HCT116 (cell line): ENCODE results near the gene DLK1.

Source experiments
- CEBPB ChIP-seq: IDR thresholded peaks from 2 replicates; pipeline ENCODE4 v1.6.1; 2012; ENCODE audit warnings: low read depth
- ELF1 ChIP-seq: IDR thresholded peaks from 2 replicates; pipeline ENCODE4 v1.6.1; 2012; ENCODE audit warnings: low read depth, borderline replicate concordance
- EZH2 ChIP-seq: fragments of 200-600 bp; sonication (generic); IDR thresholded peaks from 2 replicates; pipeline ENCODE4 v1.6.1; 2017; ENCODE audit warnings: antibody characterized with exemption, mixed run types
- EZH2phosphoT487 ChIP-seq: fragments of 200-600 bp; IDR thresholded peaks from 2 replicates; pipeline ENCODE4 v1.6.1; 2018; ENCODE audit warnings: antibody characterized with exemption, borderline replicate concordance
- JUND ChIP-seq: IDR thresholded peaks from 2 replicates; pipeline ENCODE4 v1.6.1; 2012
- POLR2A ChIP-seq: IDR thresholded peaks from 2 replicates; pipeline ENCODE4 v1.7.0; 2011; ENCODE audit warnings: borderline replicate concordance; ENCODE audit not compliant: insufficient read depth, insufficient read length; ENCODE audit errors: extremely low read depth
- POLR2AphosphoS5 ChIP-seq: IDR thresholded peaks from 2 replicates; pipeline ENCODE4 v1.6.1; 2011; ENCODE audit warnings: mild to moderate bottlenecking, low read depth, low read length, moderate library complexity
- RAD21 ChIP-seq: IDR thresholded peaks from 2 replicates; pipeline ENCODE4 v1.6.1; 2012; ENCODE audit warnings: low read depth, mild to moderate bottlenecking
- SRF ChIP-seq: IDR thresholded peaks from 2 replicates; pipeline ENCODE4 v1.6.1; 2012; ENCODE audit warnings: low read depth
- TCF7L2 ChIP-seq: IDR thresholded peaks from 2 replicates; pipeline ENCODE4 v1.7.0; 2011; ENCODE audit warnings: borderline replicate concordance, inconsistent platforms; ENCODE audit not compliant: insufficient read depth, insufficient read length; ENCODE audit errors: extremely low read depth
- YY1 ChIP-seq: IDR thresholded peaks from 2 replicates; pipeline ENCODE4 v1.6.1; 2011; ENCODE audit warnings: low read length, low read depth, moderate library complexity, mild to moderate bottlenecking; ENCODE audit not compliant: insufficient replicate concordance; ENCODE audit errors: extremely low read depth
- ZFX ChIP-seq: fragments of 450-650 bp; IDR thresholded peaks from 2 replicates; pipeline ENCODE4 v1.6.1; 2017
- TF ChIP-seq, protein P1 (sequence below), 3 experiments: fragments of 200-600 bp in 1 of 3; sonication (generic) in 1 of 3; IDR thresholded peaks in 2 of 3; conservative IDR thresholded peaks in 1 of 3; 2 replicates each; pipeline ENCODE4 v1.5.1; 2012 to 2017; ENCODE audit warnings: low read depth in 2 of 3, low read length in 2 of 3, antibody characterized with exemption in 1 of 3, borderline replicate concordance in 1 of 3, control low read depth in 1 of 3, mild to moderate bottlenecking in 1 of 3, mixed read lengths in 1 of 3, mixed run types in 1 of 3, moderate library complexity in 1 of 3; ENCODE audit not compliant: insufficient read depth in 1 of 3
- TF ChIP-seq, protein P2 (sequence below): IDR thresholded peaks from 2 replicates; pipeline ENCODE4 v1.6.1; 2012

DNA sequence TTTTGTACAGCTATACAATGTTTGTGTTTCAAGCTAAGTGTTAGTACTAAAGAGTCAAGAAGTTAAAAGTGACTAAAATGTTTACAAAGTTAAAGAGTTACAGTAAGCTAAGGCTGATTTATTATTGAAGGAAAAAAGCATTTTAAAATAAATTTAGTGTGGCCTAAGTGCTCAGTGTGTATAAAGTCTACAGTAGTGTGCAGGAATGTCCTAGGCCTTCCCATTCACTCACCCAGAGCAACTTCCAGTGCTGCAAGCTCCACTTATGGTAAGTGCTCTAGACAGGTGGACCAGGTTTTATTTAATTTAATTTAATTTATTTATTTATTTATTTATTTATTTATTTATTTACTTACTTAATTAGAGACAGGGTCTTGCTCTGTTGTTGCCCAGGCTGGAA is 19.6 kb downstream of the DLK1 start:
- TF ChIP-seq, protein P1, sequence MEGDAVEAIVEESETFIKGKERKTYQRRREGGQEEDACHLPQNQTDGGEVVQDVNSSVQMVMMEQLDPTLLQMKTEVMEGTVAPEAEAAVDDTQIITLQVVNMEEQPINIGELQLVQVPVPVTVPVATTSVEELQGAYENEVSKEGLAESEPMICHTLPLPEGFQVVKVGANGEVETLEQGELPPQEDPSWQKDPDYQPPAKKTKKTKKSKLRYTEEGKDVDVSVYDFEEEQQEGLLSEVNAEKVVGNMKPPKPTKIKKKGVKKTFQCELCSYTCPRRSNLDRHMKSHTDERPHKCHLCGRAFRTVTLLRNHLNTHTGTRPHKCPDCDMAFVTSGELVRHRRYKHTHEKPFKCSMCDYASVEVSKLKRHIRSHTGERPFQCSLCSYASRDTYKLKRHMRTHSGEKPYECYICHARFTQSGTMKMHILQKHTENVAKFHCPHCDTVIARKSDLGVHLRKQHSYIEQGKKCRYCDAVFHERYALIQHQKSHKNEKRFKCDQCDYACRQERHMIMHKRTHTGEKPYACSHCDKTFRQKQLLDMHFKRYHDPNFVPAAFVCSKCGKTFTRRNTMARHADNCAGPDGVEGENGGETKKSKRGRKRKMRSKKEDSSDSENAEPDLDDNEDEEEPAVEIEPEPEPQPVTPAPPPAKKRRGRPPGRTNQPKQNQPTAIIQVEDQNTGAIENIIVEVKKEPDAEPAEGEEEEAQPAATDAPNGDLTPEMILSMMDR (IDR thresholded peaks at IDR 0.05 in 2 of 3, conservative IDR thresholded peaks at IDR 0.05 in 1 of 3; ENCODE audit: borderline replicate concordance in 1 of 3, insufficient read depth in 1 of 3, low read depth in 2 of 3, low read length in 2 of 3), result no peak
- TF ChIP-seq CEBPB, result no peak
- no peak for TF ChIP-seq EZH2phosphoT487
- no peak for TF ChIP-seq POLR2A
- no peak for TF ChIP-seq ZFX
- no peak for TF ChIP-seq POLR2AphosphoS5
- TF ChIP-seq, protein P2, sequence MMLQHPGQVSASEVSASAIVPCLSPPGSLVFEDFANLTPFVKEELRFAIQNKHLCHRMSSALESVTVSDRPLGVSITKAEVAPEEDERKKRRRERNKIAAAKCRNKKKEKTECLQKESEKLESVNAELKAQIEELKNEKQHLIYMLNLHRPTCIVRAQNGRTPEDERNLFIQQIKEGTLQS, result no peak
- TF ChIP-seq RAD21, result no peak
- TF ChIP-seq YY1, result no peak
- no peak for TF ChIP-seq TCF7L2
- no peak for TF ChIP-seq SRF
- no peak for TF ChIP-seq EZH2
- no peak for TF ChIP-seq JUND
- TF ChIP-seq ELF1, result no peak
